Spleen (tissue), 7 donors: Measurements from ENCODE around the gene SETBP1.

ENCODE experiments used
- CTCF ChIP-seq, 11 experiments: fragments of 200-600 bp in 7 of 11; fragments of 450-650 bp in 4 of 11; sonication (generic) in 4 of 11; IDR thresholded peaks in 8 of 11; conservative IDR thresholded peaks in 3 of 11; 1 replicate in 7 of 11; 2 replicates in 4 of 11; pipeline versions ENCODE4 v1.4.0 to v1.8.0; 2016 to 2021; ENCODE audit warnings: antibody characterized with exemption in 11 of 11, inconsistent platforms in 4 of 11, mild to moderate bottlenecking in 1 of 11
- POLR2A ChIP-seq, 3 donors: fragments of 450-650 bp; IDR thresholded peaks; one replicate each; pipeline ENCODE4 v1.5.1; 2017; ENCODE audit warnings: antibody characterized with exemption in 3 of 3, mild to moderate bottlenecking in 1 of 3
- POLR2AphosphoS5 ChIP-seq, 3 donors: sonication (generic); formaldehyde crosslinking; IDR thresholded peaks; one replicate each; pipeline ENCODE4 v1.5.1; 2017; ENCODE audit warnings: antibody characterized with exemption in 3 of 3
- donor health status: DM: no; HTN: no; CAD: no; lungs with moderate emphysema.
- donor health status: DM: no; HTN: no; CAD: no.
- donor health status: DM: no; HTN: no; CAD: no.

GRCh38 chr18:44736664-44737380 lies 56.1 kb downstream of the SETBP1 start:
- TF ChIP-seq POLR2A (IDR thresholded peaks at IDR 0.05) (no peak), CTCF (IDR thresholded peaks at IDR 0.05 in 8 of 11, conservative IDR thresholded peaks at IDR 0.05 in 3 of 11) (no peak), POLR2AphosphoS5 (IDR thresholded peaks at IDR 0.05) (no peak)
